ENCODE data around the gene C11orf68.

- TF ChIP-seq CTCF (conservative IDR thresholded peaks at IDR 0.05) (no peak), EZH2 (IDR thresholded peaks at IDR 0.05; ENCODE audit: low read depth) (no peak)
These were observed 50.7 kb downstream of the C11orf68 start for GRCh38 chr11:65868076-65868667.
